Panc1 (cell line): ENCODE data around the gene ZIC2.

Experiments
- CTCF ChIP-seq: fragments of 450-650 bp; IDR thresholded peaks from 2 replicates; pipeline ENCODE4 v1.5.1; 2017; ENCODE audit warnings: mild to moderate bottlenecking
- POLR2AphosphoS5 ChIP-seq: IDR thresholded peaks from 2 replicates; pipeline ENCODE4 v1.6.1; 2012; ENCODE audit warnings: mild to moderate bottlenecking, low read depth, low read length, moderate library complexity
- REST ChIP-seq, 2 experiments: IDR thresholded peaks; 2 replicates each; pipeline ENCODE4 v1.6.1; 2011 to 2012; ENCODE audit warnings: low read depth in 2 of 2, control low read depth in 1 of 2, low read length in 1 of 2, mild to moderate bottlenecking in 1 of 2, moderate library complexity in 1 of 2; ENCODE audit not compliant: insufficient read depth in 1 of 2
- SIN3A ChIP-seq: IDR thresholded peaks from 2 replicates; pipeline ENCODE4 v1.6.1; 2012; ENCODE audit warnings: low read depth, mild to moderate bottlenecking, low read length, moderate library complexity, borderline replicate concordance; ENCODE audit not compliant: insufficient read depth

- TF ChIP-seq CTCF (no peak), POLR2AphosphoS5 (no peak), REST (IDR thresholded peaks at IDR 0.05; ENCODE audit: insufficient read depth in 1 of 2, low read depth in 2 of 2, low read length in 1 of 2) (no peak), SIN3A (no peak)
Measured at GRCh38 chr13:99948411-99948810, 33.2 kb upstream of the ZIC2 start.
